Mucosa of descending colon (tissue), 3 donors: ENCODE measurements around the gene LRRFIP1. TPM values are rescaled to one million over a fixed set of nuclear protein-coding genes. Genes with fewer than 3 reads are reported as not detected.

ENCODE experiments used
- ATAC-seq: fragments of 200-7000 bp; cut with Tn5 transposase; one replicate; pipeline ENCODE4 v1.9.1; 2020; ENCODE audit warnings: mild to moderate bottlenecking, moderate library complexity
- DNase-seq, 3 donors: peaks; one replicate each; pipeline ENCODE4 v3.0.0-alpha.2; 2020
- H3K36me3 ChIP-seq: fragments of 200-600 bp; one replicate; pipeline ENCODE4 v1.8.0; 2021; ENCODE audit warnings: low read depth, mild to moderate bottlenecking
- H3K4me1 ChIP-seq: fragments of 200-600 bp; one replicate; pipeline ENCODE4 v1.8.0; 2021; ENCODE audit warnings: low read depth, mild to moderate bottlenecking
- H3K4me3 ChIP-seq: fragments of 200-600 bp; one replicate; pipeline ENCODE4 v1.8.0; 2021; ENCODE audit warnings: mild to moderate bottlenecking
- H3K9me3 ChIP-seq: fragments of 200-600 bp; one replicate; pipeline ENCODE4 v1.8.0; 2021; ENCODE audit warnings: mild to moderate bottlenecking
- intact Hi-C, 2 donors: fragments of 100-400 bp; cut with DNase I in 1 of 2; cut with micrococcal nuclease in 1 of 2; formaldehyde crosslinking; loops; one replicate each; pipeline versions ENCODE4 v1.11.0 to v1.11.1; 2022; cut with DNase I, micrococcal nuclease
- total RNA-seq, 3 donors: library from RNA; stranded (reverse); fragmentation: NEBNext Ultra II Directional in 2 of 3; extraction: Animal tissue kit (Norgen Biotek cat#: 25700) in 2 of 3; gene quantifications; one replicate each; pipeline versions ENCODE4 v1.2.1 to v1.2.4, GENCODE V29; 2021 to 2023
- TF ChIP-seq, protein P1 (sequence below): fragments of 200-600 bp; IDR thresholded peaks from one replicate; pipeline ENCODE4 v1.8.0; 2022; ENCODE audit warnings: antibody characterized with exemption, mild to moderate bottlenecking
- donor health status: DM: no; HTN: no; CAD: no; lungs with moderate emphysema.
- donor health status: DM: no; HTN: no; CAD: no.
- donor health status: DM: no; HTN: yes; CAD: no.

Gene LRRFIP1
- total RNA-seq, 3 donors from 2014 or later, result 114 to 157 (median 120) TPM

DNA sequence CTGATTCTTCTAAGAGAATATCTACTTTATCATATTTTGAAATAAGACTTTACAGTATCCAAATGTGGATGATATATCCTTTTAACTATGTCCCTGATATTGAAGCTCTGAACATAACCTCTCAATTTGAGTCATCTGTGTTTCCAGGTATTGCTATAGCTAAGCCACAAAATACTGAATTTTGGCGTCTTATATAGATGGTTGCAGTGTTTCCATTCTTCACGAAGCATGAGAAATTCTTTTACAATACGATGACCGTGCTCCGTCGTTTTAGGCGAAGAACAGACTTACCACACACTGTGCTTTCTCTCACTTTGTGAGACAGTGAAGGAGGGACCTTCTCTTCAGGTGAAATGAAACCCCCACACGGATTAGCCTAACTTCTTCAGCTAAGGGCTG, 45.3 kb downstream of the LRRFIP1 start:
- TF ChIP-seq, protein P1, sequence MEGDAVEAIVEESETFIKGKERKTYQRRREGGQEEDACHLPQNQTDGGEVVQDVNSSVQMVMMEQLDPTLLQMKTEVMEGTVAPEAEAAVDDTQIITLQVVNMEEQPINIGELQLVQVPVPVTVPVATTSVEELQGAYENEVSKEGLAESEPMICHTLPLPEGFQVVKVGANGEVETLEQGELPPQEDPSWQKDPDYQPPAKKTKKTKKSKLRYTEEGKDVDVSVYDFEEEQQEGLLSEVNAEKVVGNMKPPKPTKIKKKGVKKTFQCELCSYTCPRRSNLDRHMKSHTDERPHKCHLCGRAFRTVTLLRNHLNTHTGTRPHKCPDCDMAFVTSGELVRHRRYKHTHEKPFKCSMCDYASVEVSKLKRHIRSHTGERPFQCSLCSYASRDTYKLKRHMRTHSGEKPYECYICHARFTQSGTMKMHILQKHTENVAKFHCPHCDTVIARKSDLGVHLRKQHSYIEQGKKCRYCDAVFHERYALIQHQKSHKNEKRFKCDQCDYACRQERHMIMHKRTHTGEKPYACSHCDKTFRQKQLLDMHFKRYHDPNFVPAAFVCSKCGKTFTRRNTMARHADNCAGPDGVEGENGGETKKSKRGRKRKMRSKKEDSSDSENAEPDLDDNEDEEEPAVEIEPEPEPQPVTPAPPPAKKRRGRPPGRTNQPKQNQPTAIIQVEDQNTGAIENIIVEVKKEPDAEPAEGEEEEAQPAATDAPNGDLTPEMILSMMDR, result no peak
- DNase-seq (peak in 1 of 3 donors; percentile 11), ATAC-seq (no peak)
- Histone ChIP-seq H3K36me3 (no peaks in the 10 kb centered on the region), H3K4me1 (peaks cover 42% of the 10 kb centered on the region), H3K4me3 (no peak overlapping the region), H3K9me3 (no peaks in the 10 kb centered on the region)
- intact Hi-C loops, result loop anchor here in 1 of 2 donors (5.0 kb wide), 1 partner anchor 75 kb away; no protein-coding TSS in a partner anchor

GRCh38 chr2:237673130-237674001, 46.0 kb downstream of the LRRFIP1 start:
- DNase-seq, result peak; percentile 79 to 89 (median 83)
- Histone ChIP-seq H3K4me3 (no peak overlapping the region), H3K4me1 (peaks cover 45% of the 10 kb centered on the region)

DNA sequence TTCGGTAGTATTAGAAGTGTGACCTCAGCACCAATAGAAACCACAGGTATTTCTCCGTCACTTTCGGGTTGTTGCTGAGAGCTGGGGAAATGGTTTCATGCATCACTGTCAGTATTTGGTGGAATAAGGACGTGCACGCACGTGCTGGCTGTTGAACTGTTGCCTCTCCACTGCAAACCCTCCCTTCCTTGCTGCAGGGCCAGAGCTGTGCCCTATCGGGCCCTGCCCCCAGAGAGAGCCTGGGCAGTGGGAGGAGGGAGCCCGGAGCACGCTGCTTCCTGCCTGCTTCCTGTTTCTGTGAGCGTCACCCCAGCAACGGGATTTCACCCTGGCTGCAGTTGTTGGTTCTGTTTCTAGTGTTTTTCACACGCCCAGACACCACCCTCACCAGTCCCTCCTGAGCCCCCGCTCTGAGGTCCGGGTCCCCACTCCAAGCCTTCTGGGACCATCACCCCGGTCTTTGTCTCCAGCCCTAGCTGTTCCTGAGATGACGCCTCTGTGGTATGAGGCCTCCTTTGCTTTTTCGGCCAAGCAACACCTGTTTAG, 47.4 kb downstream of the LRRFIP1 start:
- intact Hi-C loops, result loop anchor here in 1 of 2 donors (5.0 kb wide), 1 partner anchor 72 kb away; no protein-coding TSS in a partner anchor
- no peak overlapping the region for H3K4me3 ChIP-seq
- DNase-seq (peak; percentile 85 to 92 (median 88)), ATAC-seq (peak; percentile 87)
- H3K4me1 ChIP-seq, result peaks cover 35% of the 10 kb centered on the region
- no peaks in the 10 kb centered on the region for H3K9me3 ChIP-seq
- H3K36me3 ChIP-seq, result no peaks in the 10 kb centered on the region
- TF ChIP-seq, protein P1, result no peak

More at GRCh38 chr2:237673130-237674001, 46.0 kb downstream of the LRRFIP1 start:
- intact Hi-C loops, result loop anchor here in 1 of 2 donors (5.0 kb wide), 1 partner anchor 74 kb away; no protein-coding TSS in a partner anchor
- TF ChIP-seq, protein P1, result peak; percentile 30
- Histone ChIP-seq H3K9me3 (no peaks in the 10 kb centered on the region), H3K36me3 (no peaks in the 10 kb centered on the region)
- peak; percentile 75 for ATAC-seq

- peaks cover 29% of the 10 kb centered on the region for H3K4me1 ChIP-seq
- no peak for ATAC-seq
- intact Hi-C loops, result no loop called here
- no peak overlapping the region for H3K4me3 ChIP-seq
- no peaks in the 10 kb centered on the region for H3K36me3 ChIP-seq
- TF ChIP-seq, protein P1, result no peak
- H3K9me3 ChIP-seq, result no peaks in the 10 kb centered on the region
- DNase-seq, result no peak
These were observed 47.9 kb downstream of the LRRFIP1 start for GRCh38 chr2:237675316-237675715.

- H3K9me3 ChIP-seq, result no peaks in the 10 kb centered on the region
- TF ChIP-seq, protein P1, result no peak
- ATAC-seq (peak; percentile 45), DNase-seq (peak in 1 of 3 donors; percentile 25)
- intact Hi-C loops, result no loop called here
- peaks cover 11% of the 10 kb centered on the region for H3K4me1 ChIP-seq
- no peak overlapping the region for H3K4me3 ChIP-seq
- no peaks in the 10 kb centered on the region for H3K36me3 ChIP-seq
These were observed 53.5 kb downstream of the LRRFIP1 start for GRCh38 chr2:237680702-237681478.
